Muscle layer of duodenum (tissue), 2 donors: Measurements from ENCODE around the gene MRE11.

Experiments used
- H3K27ac ChIP-seq: one replicate; pipeline ENCODE4 v1.7.0; 2013; ENCODE audit warnings: mild to moderate bottlenecking, low read length
- H3K27me3 ChIP-seq: one replicate; pipeline ENCODE4 v1.7.0; 2013; ENCODE audit warnings: low read depth, mild to moderate bottlenecking, control low read depth, low read length
- H3K36me3 ChIP-seq, 2 donors: one replicate each; pipeline ENCODE4 v1.7.0; 2013; ENCODE audit warnings: low read length in 2 of 2, control low read depth in 1 of 2, mild to moderate bottlenecking in 1 of 2; ENCODE audit not compliant: insufficient read depth in 2 of 2, control insufficient read depth in 1 of 2
- H3K4me1 ChIP-seq, 2 donors: one replicate each; pipeline ENCODE4 v1.7.0; 2013; ENCODE audit warnings: low read length in 2 of 2, mild to moderate bottlenecking in 2 of 2, control low read depth in 1 of 2, moderate library complexity in 1 of 2; ENCODE audit not compliant: insufficient read depth in 2 of 2, control insufficient read depth in 1 of 2
- H3K4me3 ChIP-seq, 2 donors: one replicate each; pipeline ENCODE4 v1.7.0; 2013; ENCODE audit warnings: low read length in 2 of 2, low read depth in 1 of 2, mild to moderate bottlenecking in 1 of 2
- H3K9me3 ChIP-seq, 2 donors: one replicate each; pipeline ENCODE4 v1.7.0; 2013; ENCODE audit warnings: low read length in 2 of 2, control low read depth in 1 of 2, mild to moderate bottlenecking in 1 of 2; ENCODE audit not compliant: control insufficient read depth in 1 of 2
- donor health status: healthy.

MRE11 gene

GRCh38 chr11:94493281-94494125 is at the start of gene MRE11, which contains the start of gene ANKRD49:
TSS of gene MRE11 (minus strand) at chr11:94493844. CDS start at chr11:94492801, 1,043 bp downstream.
TSS of gene ANKRD49 (plus strand) at chr11:94493984. CDS start at chr11:94496694, 2,710 bp downstream.
- H3K4me3 ChIP-seq = peak within 1 kb of the TSS; percentile 92 to 96

GRCh38 chr11:94539420-94539819 is 45.8 kb upstream of the MRE11 start:
- Histone ChIP-seq H3K9me3 (no peaks in the 10 kb centered on the region), H3K4me3 (no peak overlapping the region), H3K4me1 (peaks cover 0 to 9% of the 10 kb centered on the region in 2 donors), H3K27me3 (no peaks in the 10 kb centered on the region), H3K36me3 (peaks cover 0 to 3% of the 10 kb centered on the region in 2 donors), H3K27ac (peak overlapping the region; percentile 47)

More at GRCh38 chr11:94493281-94494125, at the start of gene MRE11, which contains the start of gene ANKRD49:
- H3K27me3 ChIP-seq = no peaks in the 10 kb centered on the region
- H3K4me1 ChIP-seq = peaks cover 12 to 19% of the 10 kb centered on the region in 2 donors
- no peaks in the 10 kb centered on the region for H3K9me3 ChIP-seq
- peaks cover 35 to 39% of the 10 kb centered on the region in 2 donors for H3K36me3 ChIP-seq
- peak within 1 kb of the TSS; percentile 91 for H3K27ac ChIP-seq

GRCh38 chr11:94537031-94537600 is 43.5 kb upstream of the MRE11 start:
- Histone ChIP-seq H3K9me3 (no peaks in the 10 kb centered on the region), H3K4me1 (peaks cover 4 to 8% of the 10 kb centered on the region in 2 donors), H3K27me3 (no peaks in the 10 kb centered on the region), H3K36me3 (no peaks in the 10 kb centered on the region), H3K27ac (no peak overlapping the region), H3K4me3 (no peak overlapping the region)

- H3K27ac ChIP-seq = no peak overlapping the region
- H3K27me3 ChIP-seq = no peaks in the 10 kb centered on the region
- H3K9me3 ChIP-seq = no peaks in the 10 kb centered on the region
- H3K4me3 ChIP-seq = no peak overlapping the region
- peaks cover 4 to 8% of the 10 kb centered on the region in 2 donors for H3K4me1 ChIP-seq
- no peaks in the 10 kb centered on the region for H3K36me3 ChIP-seq
Observed at GRCh38 chr11:94536386-94536785, 42.7 kb upstream of the MRE11 start.

- H3K4me1 ChIP-seq = peaks cover 4 to 8% of the 10 kb centered on the region in 2 donors
- H3K9me3 ChIP-seq = no peaks in the 10 kb centered on the region
- H3K36me3 ChIP-seq = no peaks in the 10 kb centered on the region
- no peak overlapping the region for H3K27ac ChIP-seq
- no peaks in the 10 kb centered on the region for H3K27me3 ChIP-seq
- H3K4me3 ChIP-seq = peak overlapping the region in 1 of 2 donors; percentile 3
Observed at GRCh38 chr11:94533696-94534630, 40.3 kb upstream of the MRE11 start.

- Histone ChIP-seq H3K27me3 (no peaks in the 10 kb centered on the region), H3K9me3 (no peaks in the 10 kb centered on the region), H3K4me3 (no peak overlapping the region), H3K36me3 (no peaks in the 10 kb centered on the region), H3K27ac (no peak overlapping the region), H3K4me1 (peaks cover 4 to 8% of the 10 kb centered on the region in 2 donors)
Observed at GRCh38 chr11:94533206-94533605, 39.6 kb upstream of the MRE11 start.

GRCh38 chr11:94532211-94532610 is 38.6 kb upstream of the MRE11 start:
- no peaks in the 10 kb centered on the region for H3K27me3 ChIP-seq
- no peaks in the 10 kb centered on the region for H3K36me3 ChIP-seq
- H3K27ac ChIP-seq = no peak overlapping the region
- H3K4me1 ChIP-seq = peaks cover 4 to 8% of the 10 kb centered on the region in 2 donors
- no peaks in the 10 kb centered on the region for H3K9me3 ChIP-seq
- H3K4me3 ChIP-seq = no peak overlapping the region

- Histone ChIP-seq H3K27ac (no peak overlapping the region), H3K4me1 (peaks cover 4 to 7% of the 10 kb centered on the region in 2 donors), H3K36me3 (no peaks in the 10 kb centered on the region), H3K9me3 (no peaks in the 10 kb centered on the region), H3K27me3 (no peaks in the 10 kb centered on the region), H3K4me3 (no peak overlapping the region)
Observed at GRCh38 chr11:94528551-94528950, 34.9 kb upstream of the MRE11 start.

GRCh38 chr11:94526645-94527438 is 33.2 kb upstream of the MRE11 start:
- H3K27me3 ChIP-seq = no peaks in the 10 kb centered on the region

GRCh38 chr11:94525546-94526324 is 32.1 kb upstream of the MRE11 start:
- Histone ChIP-seq H3K27me3 (no peaks in the 10 kb centered on the region), H3K4me3 (no peak overlapping the region), H3K9me3 (no peaks in the 10 kb centered on the region), H3K36me3 (no peaks in the 10 kb centered on the region), H3K27ac (no peak overlapping the region), H3K4me1 (peaks cover 0 to 5% of the 10 kb centered on the region in 2 donors)

More at GRCh38 chr11:94526645-94527438, 33.2 kb upstream of the MRE11 start:
- H3K9me3 ChIP-seq = no peaks in the 10 kb centered on the region
- H3K27ac ChIP-seq = no peak overlapping the region
- no peaks in the 10 kb centered on the region for H3K36me3 ChIP-seq
- H3K4me3 ChIP-seq = no peak overlapping the region
- peaks cover 0 to 5% of the 10 kb centered on the region in 2 donors for H3K4me1 ChIP-seq
